ENCODE results near the gene CCNA1. TPM values are rescaled to one million over a fixed set of nuclear protein-coding genes. Genes with fewer than 3 reads are reported as not detected.

The CCNA1 gene
- total RNA-seq (2016; rRNA removed; fragmentation: Illumina TruSeq; extraction: Trizol) = not detected in 2 replicates
- not detected in 2 replicates for total RNA-seq (2016; cell fraction: cytosol; rRNA removed; fragmentation: Illumina TruSeq; extraction: Trizol; ENCODE audit: low read depth)
- not detected in 2 replicates for total RNA-seq (2016; cell fraction: insoluble cytoplasmic fraction; rRNA removed; fragmentation: Illumina TruSeq; extraction: Trizol)
- total RNA-seq (2016; cell fraction: membrane; rRNA removed; fragmentation: Illumina TruSeq; extraction: Trizol) = not detected in 2 replicates
- total RNA-seq (2016; cell fraction: nucleus; rRNA removed; fragmentation: Illumina TruSeq; extraction: Trizol) = not detected in 2 replicates
- not detected in 2 replicates for polyA plus RNA-seq (2011; rRNA removed)
- polyA plus RNA-seq (2011; cell fraction: cytosol; rRNA removed) = not detected in 2 replicates
- not detected in 2 replicates for polyA plus RNA-seq (2011; cell fraction: nucleus; rRNA removed)
- not detected in 2 replicates for polyA plus RNA-seq (2012)
- polyA plus RNA-seq (2016; cell fraction: cytosol; fragmentation: Illumina TruSeq; extraction: Trizol; ENCODE audit: low read depth) = not detected in 2 replicates
- not detected in 2 replicates for polyA plus RNA-seq (2016; cell fraction: insoluble cytoplasmic fraction; fragmentation: Illumina TruSeq; extraction: Trizol; ENCODE audit: low read depth)
- polyA plus RNA-seq (2016; cell fraction: membrane; fragmentation: Illumina TruSeq; extraction: Trizol; ENCODE audit: low read depth) = not detected in 2 replicates
- not detected in 2 replicates for polyA plus RNA-seq (2016; cell fraction: nucleus; fragmentation: Illumina TruSeq; extraction: Trizol; ENCODE audit: insufficient read depth, low read depth)
- polyA minus RNA-seq (2011; rRNA and poly(A)+ RNA removed; ENCODE audit: low replicate concordance) = not detected in 2 replicates
- not detected in 2 replicates for polyA minus RNA-seq (2011; cell fraction: cytosol; rRNA and poly(A)+ RNA removed)
- polyA minus RNA-seq (2011; cell fraction: nucleus; rRNA and poly(A)+ RNA removed) = not detected in 2 replicates
- Bru-seq, nascent RNA = not detected
- not detected for BruChase-seq, experiment 1, labeled RNA remaining after a 6-hour chase
- not detected for BruChase-seq, experiment 2, labeled RNA remaining after a 2-hour chase
- long read RNA-seq, experiment 1 = 0 reads
- long read RNA-seq, experiment 2 = 0 reads

DNA sequence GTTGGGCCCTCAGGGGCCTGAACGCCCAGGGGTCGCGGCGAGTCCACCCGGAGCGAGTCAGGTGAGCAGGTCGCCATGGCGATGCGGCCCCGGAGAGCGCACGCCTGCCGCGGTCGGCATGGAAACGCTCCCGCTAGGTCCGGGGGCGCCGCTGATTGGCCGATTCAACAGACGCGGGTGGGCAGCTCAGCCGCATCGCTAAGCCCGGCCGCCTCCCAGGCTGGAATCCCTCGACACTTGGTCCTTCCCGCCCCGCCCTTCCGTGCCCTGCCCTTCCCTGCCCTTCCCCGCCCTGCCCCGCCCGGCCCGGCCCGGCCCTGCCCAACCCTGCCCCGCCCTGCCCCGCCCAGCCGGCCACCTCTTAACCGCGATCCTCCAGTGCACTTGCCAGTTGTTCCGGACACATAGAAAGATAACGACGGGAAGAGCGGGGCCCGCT, at the start of gene CCNA1:
CCNA1 (plus strand) TSS at position 390 of the 439 bp plus-strand sequence. CDS start 562 bp downstream, outside the sequence.
- Histone ChIP-seq H3K27ac (ENCODE audit: extremely low read length, insufficient read depth, low read length) (no peak within 1 kb of the TSS), H3K79me2 (ENCODE audit: insufficient read depth, low read length) (no peaks in the 10 kb centered on the region), H3K4me2 (ENCODE audit: low read depth, low read length) (no peak within 1 kb of the TSS), H2AFZ (ENCODE audit: low read length) (no peak within 1 kb of the TSS), H3K9me3 (ENCODE audit: low read length) (no peaks in the 10 kb centered on the region), H3K9ac (ENCODE audit: insufficient read depth, low read depth, low read length) (no peak within 1 kb of the TSS), H4K20me1 (ENCODE audit: insufficient read depth, low read length) (no peaks in the 10 kb centered on the region), H3K4me1 (ENCODE audit: insufficient read depth, low read length) (no peaks in the 10 kb centered on the region), H3K36me3 (replicated peaks in 1 of 2; ENCODE audit: control insufficient read depth in 1 of 2, insufficient read depth in 2 of 2, low read length in 2 of 2) (no peaks in the 10 kb centered on the region), H3K27me3 (ENCODE audit: control insufficient read depth in 1 of 2, insufficient read depth in 2 of 2, low read length in 2 of 2) (peaks cover 2 to 16% of the 10 kb centered on the region in 2 experiments; a peak in 4 of 5 replicates), H3K4me3 (replicated peaks in 1 of 3; ENCODE audit: insufficient read depth in 1 of 3, low read depth in 2 of 3, low read length in 3 of 3) (no peak within 1 kb of the TSS)
- 78% methylated on average over 26 of the region's 46 CpGs for WGBS (ENCODE audit: low lambda C conversion rate)
- DNase-seq (ENCODE audit: low spot score) = no peak
- ChIA-PET CTCF (ENCODE audit: low intra/inter-chr PET ratio, low total read pairs) (no interaction called here), POLR2A (no interaction called here)
- no TSS peak for BruUV-seq (replicated peaks)
- no peak for ATAC-seq
- in situ Hi-C loops (cut with HindIII; ENCODE audit: extremely low pct_ligation_motif_present, low pct_unique_long_range_greater_than_20kb) (no loop called here), intact Hi-C loops (cut with micrococcal nuclease; ENCODE audit: unreplicated experiment) (no loop called here)
- no peak for TF ChIP-seq KLF6 (CRISPR knock-in tag; IDR thresholded peaks at IDR 0.05)
- TF ChIP-seq SIN3B (IDR thresholded peaks at IDR 0.05; ENCODE audit: low read length) = no peak
- TF ChIP-seq ZNF75D (CRISPR knock-in tag; IDR thresholded peaks at IDR 0.05; ENCODE audit: borderline replicate concordance) = no peak
- TF ChIP-seq, protein P1, sequence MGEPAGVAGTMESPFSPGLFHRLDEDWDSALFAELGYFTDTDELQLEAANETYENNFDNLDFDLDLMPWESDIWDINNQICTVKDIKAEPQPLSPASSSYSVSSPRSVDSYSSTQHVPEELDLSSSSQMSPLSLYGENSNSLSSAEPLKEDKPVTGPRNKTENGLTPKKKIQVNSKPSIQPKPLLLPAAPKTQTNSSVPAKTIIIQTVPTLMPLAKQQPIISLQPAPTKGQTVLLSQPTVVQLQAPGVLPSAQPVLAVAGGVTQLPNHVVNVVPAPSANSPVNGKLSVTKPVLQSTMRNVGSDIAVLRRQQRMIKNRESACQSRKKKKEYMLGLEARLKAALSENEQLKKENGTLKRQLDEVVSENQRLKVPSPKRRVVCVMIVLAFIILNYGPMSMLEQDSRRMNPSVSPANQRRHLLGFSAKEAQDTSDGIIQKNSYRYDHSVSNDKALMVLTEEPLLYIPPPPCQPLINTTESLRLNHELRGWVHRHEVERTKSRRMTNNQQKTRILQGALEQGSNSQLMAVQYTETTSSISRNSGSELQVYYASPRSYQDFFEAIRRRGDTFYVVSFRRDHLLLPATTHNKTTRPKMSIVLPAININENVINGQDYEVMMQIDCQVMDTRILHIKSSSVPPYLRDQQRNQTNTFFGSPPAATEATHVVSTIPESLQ (CRISPR knock-in tag; conservative IDR thresholded peaks at IDR 0.05) = no peak
- no peak for TF ChIP-seq TOE1 (CRISPR knock-in tag; IDR thresholded peaks at IDR 0.05)
- FAIRE-seq = no peak

Measured in HepG2 (cell line).